GM19193 (cell line): ENCODE measurements around the gene DNAH7.

Source experiments
- POLR2A ChIP-seq: IDR thresholded peaks from 4 replicates; pipeline ENCODE4 v1.6.1; 2011; ENCODE audit not compliant: insufficient read depth, insufficient read length; ENCODE audit errors: extremely low read depth

DNAH7 gene

GRCh38 chr2:195711478-195711877, 357.2 kb downstream of the DNAH7 start:
- TF ChIP-seq POLR2A, result no peak

- TF ChIP-seq POLR2A, result no peak
Observed at GRCh38 chr2:195709901-195710806, 358.5 kb downstream of the DNAH7 start.

- no peak for TF ChIP-seq POLR2A
Observed at GRCh38 chr2:195706161-195706900, 362.3 kb downstream of the DNAH7 start.

- TF ChIP-seq POLR2A, result no peak
Observed at GRCh38 chr2:195700480-195700879, 368.2 kb downstream of the DNAH7 start.

GRCh38 chr2:195697681-195698220, 370.9 kb downstream of the DNAH7 start:
- TF ChIP-seq POLR2A, result no peak

GRCh38 chr2:195696012-195696411, 372.6 kb downstream of the DNAH7 start:
- no peak for TF ChIP-seq POLR2A

- no peak for TF ChIP-seq POLR2A
Observed at GRCh38 chr2:195695002-195695631, 373.5 kb downstream of the DNAH7 start.

GRCh38 chr2:195694553-195694952, 374.1 kb downstream of the DNAH7 start:
- TF ChIP-seq POLR2A, result no peak
